ENCODE measurements around the gene RSPH6A. TPM values are rescaled to one million over a fixed set of nuclear protein-coding genes. Genes with fewer than 3 reads are reported as not detected.

Gene RSPH6A
- total RNA-seq, 4 donors from 2014 or later: 0.11 TPM; not detected in 3

- Histone ChIP-seq H3K36me3 (peaks cover 93 to 100% (median 100%) of the 10 kb centered on the region in 4 donors), H3K27ac (replicated peaks in 1 of 4) (no peak overlapping the region), H3K9me3 (no peaks in the 10 kb centered on the region), H3K27me3 (no peaks in the 10 kb centered on the region), H3K4me3 (no peak overlapping the region), H3K4me1 (no peaks in the 10 kb centered on the region)
- no peak for DNase-seq (ENCODE audit: extremely low spot score)
- intact Hi-C loops (cut with DNase I): no loop called here
- WGBS: 83% methylated on average over 3 of the region's 7 CpGs
- TF ChIP-seq POLR2AphosphoS5 (IDR thresholded peaks at IDR 0.05) (no peak), CTCF (IDR thresholded peaks at IDR 0.05) (no peak), EP300 (IDR thresholded peaks at IDR 0.05) (no peak), POLR2A (IDR thresholded peaks at IDR 0.05; ENCODE audit: low read depth) (no peak)
Observed at GRCh38 chr19:45834970-45835369, 19.9 kb upstream of the RSPH6A start.

GRCh38 chr19:45828945-45829344 is 13.8 kb upstream of the RSPH6A start:
- H3K4me3 ChIP-seq: no peak overlapping the region
- peaks cover 88 to 100% (median 98%) of the 10 kb centered on the region in 4 donors for H3K36me3 ChIP-seq
- H3K9me3 ChIP-seq: no peaks in the 10 kb centered on the region
- no peak for DNase-seq (ENCODE audit: extremely low spot score)
- intact Hi-C loops (cut with DNase I): no loop called here
- 95% methylated on average over 16 of the region's 16 CpGs for WGBS
- H3K4me1 ChIP-seq: peaks cover 0 to 9% (median 8%) of the 10 kb centered on the region in 4 donors
- H3K27me3 ChIP-seq: no peaks in the 10 kb centered on the region
- no peak for TF ChIP-seq EP300 (IDR thresholded peaks at IDR 0.05)
- no peak for TF ChIP-seq POLR2AphosphoS5 (IDR thresholded peaks at IDR 0.05)
- no peak for TF ChIP-seq CTCF (IDR thresholded peaks at IDR 0.05)
- no peak for TF ChIP-seq POLR2A (IDR thresholded peaks at IDR 0.05; ENCODE audit: low read depth)
- H3K27ac ChIP-seq (replicated peaks in 1 of 4): no peak overlapping the region

DNA sequence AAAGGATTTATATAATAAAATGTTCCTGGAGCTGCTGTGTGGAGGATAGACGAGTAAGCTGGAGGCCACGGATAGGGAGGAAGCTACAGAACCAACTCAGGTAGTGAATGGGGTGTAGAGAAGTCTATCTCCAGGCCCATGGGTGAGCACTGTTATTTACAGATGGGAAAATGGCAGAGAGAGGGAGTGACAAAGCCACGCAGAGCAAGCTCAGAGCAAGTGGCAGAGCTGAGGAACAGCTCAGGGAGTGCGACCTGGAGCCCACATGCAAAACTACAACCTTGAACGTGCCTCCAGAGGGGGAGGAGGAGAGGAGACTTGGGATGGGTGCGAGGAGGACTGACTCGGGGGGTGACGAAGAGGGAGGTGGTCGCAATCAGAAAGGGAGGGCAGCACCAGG is 13.4 kb upstream of the RSPH6A start:
- H3K27me3 ChIP-seq: no peaks in the 10 kb centered on the region
- H3K9me3 ChIP-seq: no peaks in the 10 kb centered on the region
- 84% methylated on average over 9 of the region's 9 CpGs for WGBS
- intact Hi-C loops (cut with DNase I): no loop called here
- no peak for TF ChIP-seq EP300 (IDR thresholded peaks at IDR 0.05)
- TF ChIP-seq POLR2AphosphoS5 (IDR thresholded peaks at IDR 0.05): no peak
- no peak for TF ChIP-seq CTCF (IDR thresholded peaks at IDR 0.05)
- TF ChIP-seq POLR2A (IDR thresholded peaks at IDR 0.05; ENCODE audit: low read depth): no peak
- H3K4me3 ChIP-seq: no peak overlapping the region
- DNase-seq (ENCODE audit: extremely low spot score): no peak
- H3K4me1 ChIP-seq: peaks cover 0 to 13% (median 9%) of the 10 kb centered on the region in 4 donors
- peaks cover 88 to 100% (median 98%) of the 10 kb centered on the region in 4 donors for H3K36me3 ChIP-seq
- no peak overlapping the region for H3K27ac ChIP-seq (replicated peaks in 1 of 4)

GRCh38 chr19:45827459-45828093 is 12.5 kb upstream of the RSPH6A start:
- intact Hi-C loops (cut with DNase I): no loop called here

More at GRCh38 chr19:45827459-45828093, 12.5 kb upstream of the RSPH6A start:
- Histone ChIP-seq H3K4me1 (peaks cover 0 to 13% (median 9%) of the 10 kb centered on the region in 4 donors), H3K4me3 (no peak overlapping the region), H3K9me3 (no peaks in the 10 kb centered on the region), H3K36me3 (peaks cover 87 to 100% (median 99%) of the 10 kb centered on the region in 4 donors), H3K27me3 (no peaks in the 10 kb centered on the region), H3K27ac (replicated peaks in 1 of 4) (no peak overlapping the region)
- 93% methylated on average over 10 of the region's 16 CpGs for WGBS
- no peak for DNase-seq (ENCODE audit: extremely low spot score)
- no peak for TF ChIP-seq POLR2A (IDR thresholded peaks at IDR 0.05; ENCODE audit: low read depth)
- TF ChIP-seq POLR2AphosphoS5 (IDR thresholded peaks at IDR 0.05): no peak
- no peak for TF ChIP-seq CTCF (IDR thresholded peaks at IDR 0.05)
- TF ChIP-seq EP300 (IDR thresholded peaks at IDR 0.05): no peak
